Activated CD4-positive, alpha-beta T cell treated with anti-CD3 and anti-CD28 coated beads, Interleukin-2, amount 10 ng/mL, durations not matched to agents 24 days and 14 days (primary cell): ENCODE results near the gene DDX39B. TPM values are rescaled to one million over a fixed set of nuclear protein-coding genes. Genes with fewer than 3 reads are reported as not detected.

Experiments
- DNase-seq: peaks from one replicate; pipeline ENCODE4 v3.0.0; 2022
- H3K27ac Mint-ChIP-seq: one replicate; pipeline ENCODE4 v1.8.0; 2022; ENCODE audit warnings: mild to moderate bottlenecking, mixed read lengths
- H3K27me3 Mint-ChIP-seq: one replicate; pipeline ENCODE4 v1.8.0; 2022; ENCODE audit warnings: mixed read lengths
- H3K36me3 Mint-ChIP-seq: one replicate; pipeline ENCODE4 v1.8.0; 2022; ENCODE audit warnings: low read depth, mild to moderate bottlenecking, mixed read lengths
- H3K4me1 Mint-ChIP-seq: one replicate; pipeline ENCODE4 v1.8.0; 2021; ENCODE audit warnings: mixed read lengths
- H3K4me3 Mint-ChIP-seq: one replicate; pipeline ENCODE4 v1.8.0; 2022; ENCODE audit warnings: mild to moderate bottlenecking, moderate library complexity, mixed read lengths
- H3K9me3 Mint-ChIP-seq: one replicate; pipeline ENCODE4 v1.8.0; 2021; ENCODE audit warnings: mixed read lengths
- intact Hi-C: fragments of 100-400 bp; cut with micrococcal nuclease; formaldehyde crosslinking; loops from one replicate; pipeline ENCODE4 v1.15.1; 2023
- total RNA-seq: library from RNA; stranded (reverse); gene quantifications from 2 replicates; pipeline ENCODE4 v1.2.3, GENCODE V29; 2022

Gene DDX39B
- total RNA-seq, 1 donor from 2014 or later: 720 TPM

DNA sequence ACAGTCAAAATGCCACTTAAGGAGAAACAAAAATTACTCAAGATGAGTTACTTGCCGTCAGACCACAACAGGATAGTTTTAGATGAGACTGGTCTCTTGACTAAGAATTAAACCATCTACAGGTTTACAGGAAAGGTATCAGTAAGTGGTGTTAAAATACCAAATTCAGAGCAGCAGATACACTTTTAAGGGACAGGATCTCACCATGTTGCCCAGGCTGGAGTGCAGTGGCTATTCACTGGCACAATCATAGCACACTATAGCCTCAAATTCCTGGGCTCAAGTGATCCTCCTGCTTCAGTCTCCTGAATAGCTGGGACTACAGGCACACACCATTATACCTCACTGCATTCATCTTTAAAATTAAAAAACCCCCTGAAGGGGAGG is 8.4 kb downstream of the DDX39B start:
- intact Hi-C loops: no loop called here
- DNase-seq: no peak
- Mint-ChIP-seq H3K27me3 (no peaks in the 10 kb centered on the region), H3K4me3 (no peak overlapping the region), H3K9me3 (no peaks in the 10 kb centered on the region), H3K4me1 (peaks cover 28% of the 10 kb centered on the region), H3K27ac (no peak overlapping the region), H3K36me3 (peaks cover 75% of the 10 kb centered on the region)

DNA sequence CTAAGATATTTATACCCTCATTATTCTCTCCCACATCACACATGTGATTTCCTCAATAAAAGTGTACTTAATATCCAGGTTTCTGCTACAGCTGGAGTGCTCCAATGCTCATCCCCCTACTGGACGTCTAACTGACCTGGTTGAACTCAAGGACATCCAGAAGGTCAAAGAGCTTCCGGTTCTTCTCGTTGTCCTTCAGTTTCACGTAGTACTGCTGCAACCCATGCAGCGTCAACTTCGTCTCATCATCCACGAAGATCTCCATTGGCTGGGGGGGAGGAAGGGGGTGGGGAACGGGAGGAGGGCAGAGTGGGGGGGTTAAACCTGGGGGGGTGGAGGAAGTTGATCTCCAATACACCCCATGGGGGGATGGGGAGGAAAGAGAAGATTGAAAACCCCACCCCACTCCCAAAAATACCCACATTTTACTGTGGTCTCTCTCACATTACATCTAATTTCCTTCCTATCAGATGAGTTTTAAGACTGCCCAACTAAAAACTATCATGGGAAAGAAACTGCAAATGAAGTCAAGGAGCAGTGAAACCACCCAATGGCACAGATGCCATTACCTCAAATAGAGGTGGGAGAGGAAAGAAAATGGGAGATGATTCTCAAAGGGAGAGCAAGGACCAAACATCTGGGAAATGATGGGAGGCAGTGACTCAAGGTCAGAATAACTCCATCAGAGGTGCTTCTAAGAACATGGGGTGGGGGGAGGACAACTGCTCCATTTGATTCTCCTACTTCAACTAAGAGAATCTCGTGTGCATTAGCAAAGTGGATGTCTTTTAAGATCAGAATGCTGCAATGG is 9.0 kb downstream of the DDX39B start:
- H3K36me3 Mint-ChIP-seq: peaks cover 71% of the 10 kb centered on the region
- peak overlapping the region; percentile 62 for H3K27ac Mint-ChIP-seq
- H3K27me3 Mint-ChIP-seq: no peaks in the 10 kb centered on the region
- no peak for DNase-seq
- no peak overlapping the region for H3K4me3 Mint-ChIP-seq
- H3K9me3 Mint-ChIP-seq: no peaks in the 10 kb centered on the region
- peaks cover 25% of the 10 kb centered on the region for H3K4me1 Mint-ChIP-seq
- intact Hi-C loops: no loop called here

- intact Hi-C loops: no loop called here
- H3K36me3 Mint-ChIP-seq: peaks cover 67% of the 10 kb centered on the region
- no peaks in the 10 kb centered on the region for H3K27me3 Mint-ChIP-seq
- no peaks in the 10 kb centered on the region for H3K9me3 Mint-ChIP-seq
- H3K4me3 Mint-ChIP-seq: no peak overlapping the region
- no peak for DNase-seq
- H3K27ac Mint-ChIP-seq: no peak overlapping the region
- peaks cover 21% of the 10 kb centered on the region for H3K4me1 Mint-ChIP-seq
Observed at GRCh38 chr6:31531771-31532643, 9.8 kb downstream of the DDX39B start.

- H3K36me3 Mint-ChIP-seq: peaks cover 60% of the 10 kb centered on the region
- peaks cover 17% of the 10 kb centered on the region for H3K4me1 Mint-ChIP-seq
- H3K27me3 Mint-ChIP-seq: no peaks in the 10 kb centered on the region
- no peak overlapping the region for H3K4me3 Mint-ChIP-seq
- no peak overlapping the region for H3K27ac Mint-ChIP-seq
- intact Hi-C loops: no loop called here
- no peak for DNase-seq
- no peaks in the 10 kb centered on the region for H3K9me3 Mint-ChIP-seq
Observed at GRCh38 chr6:31531162-31531561, 10.6 kb downstream of the DDX39B start.

DNA sequence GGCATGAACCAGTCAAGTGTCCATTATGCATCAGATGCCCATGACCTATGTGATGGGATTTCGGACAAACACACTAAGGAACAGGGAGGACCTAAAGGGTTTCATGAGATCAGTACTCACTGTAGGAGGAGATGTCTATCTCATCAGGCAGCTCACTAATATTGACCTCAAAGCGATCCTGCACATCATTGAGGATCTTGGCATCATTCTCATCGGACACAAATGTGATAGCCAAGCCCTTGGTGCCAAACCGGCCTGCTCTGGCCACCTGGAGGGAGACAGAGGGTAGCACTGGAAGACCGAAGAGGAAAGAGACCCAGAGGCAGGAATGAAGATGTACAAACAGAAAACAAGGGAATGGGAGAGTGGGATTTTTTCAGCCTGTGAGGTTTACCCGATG is 11.1 kb downstream of the DDX39B start:
- Mint-ChIP-seq H3K36me3 (peaks cover 55% of the 10 kb centered on the region), H3K27ac (no peak overlapping the region), H3K27me3 (no peaks in the 10 kb centered on the region), H3K4me1 (peaks cover 12% of the 10 kb centered on the region), H3K4me3 (no peak overlapping the region), H3K9me3 (no peaks in the 10 kb centered on the region)
- DNase-seq: no peak
- intact Hi-C loops: no loop called here

- Mint-ChIP-seq H3K4me1 (peaks cover 6% of the 10 kb centered on the region), H3K27ac (no peak overlapping the region), H3K4me3 (no peak overlapping the region), H3K9me3 (no peaks in the 10 kb centered on the region), H3K27me3 (no peaks in the 10 kb centered on the region), H3K36me3 (peaks cover 45% of the 10 kb centered on the region)
- intact Hi-C loops: no loop called here
- no peak for DNase-seq
Observed at GRCh38 chr6:31529329-31530150, 12.3 kb downstream of the DDX39B start.

DNA sequence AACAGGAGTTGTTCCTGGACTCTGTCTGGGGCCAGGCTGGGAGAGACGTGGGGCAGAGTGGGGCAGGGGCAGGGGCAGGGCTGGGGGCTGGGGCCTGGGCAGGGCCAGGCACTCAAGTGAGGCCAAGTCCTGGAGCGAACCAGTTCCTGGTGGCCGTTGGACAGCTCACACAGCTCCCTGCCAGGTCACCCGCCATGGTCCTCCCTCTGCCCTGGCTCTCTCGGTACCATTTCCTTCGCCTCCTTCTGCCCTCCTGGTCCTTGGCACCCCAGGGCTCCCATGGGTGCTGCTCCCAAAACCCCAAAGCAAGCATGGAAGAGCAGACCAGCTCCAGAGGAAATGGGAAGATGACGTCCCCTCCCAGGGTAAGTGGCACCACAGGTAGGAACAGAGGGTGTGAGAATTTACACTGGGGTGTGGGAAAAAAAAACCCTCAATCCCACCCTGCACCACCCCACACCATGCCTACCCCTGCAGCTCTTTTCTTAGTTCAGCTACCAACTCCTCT is 12.9 kb downstream of the DDX39B start, which contains the start of gene MCCD1:
MCCD1 (plus strand) TSS at position 142 of the 508 bp plus-strand sequence; CDS start at position 195, 53 bp downstream.
- H3K27ac Mint-ChIP-seq: no peak within 1 kb of the TSS
- intact Hi-C loops: no loop called here
- DNase-seq: no peak
- H3K4me1 Mint-ChIP-seq: peaks cover 6% of the 10 kb centered on the region
- H3K9me3 Mint-ChIP-seq: no peaks in the 10 kb centered on the region
- no peak within 1 kb of the TSS for H3K4me3 Mint-ChIP-seq
- H3K36me3 Mint-ChIP-seq: peaks cover 38% of the 10 kb centered on the region
- no peaks in the 10 kb centered on the region for H3K27me3 Mint-ChIP-seq

GRCh38 chr6:31528307-31528777 is 13.5 kb downstream of the DDX39B start:
- Mint-ChIP-seq H3K4me3 (no peak overlapping the region), H3K27ac (no peak overlapping the region), H3K27me3 (no peaks in the 10 kb centered on the region), H3K36me3 (peaks cover 34% of the 10 kb centered on the region), H3K4me1 (peaks cover 4% of the 10 kb centered on the region), H3K9me3 (no peaks in the 10 kb centered on the region)
- DNase-seq: no peak
- intact Hi-C loops: no loop called here

DNA sequence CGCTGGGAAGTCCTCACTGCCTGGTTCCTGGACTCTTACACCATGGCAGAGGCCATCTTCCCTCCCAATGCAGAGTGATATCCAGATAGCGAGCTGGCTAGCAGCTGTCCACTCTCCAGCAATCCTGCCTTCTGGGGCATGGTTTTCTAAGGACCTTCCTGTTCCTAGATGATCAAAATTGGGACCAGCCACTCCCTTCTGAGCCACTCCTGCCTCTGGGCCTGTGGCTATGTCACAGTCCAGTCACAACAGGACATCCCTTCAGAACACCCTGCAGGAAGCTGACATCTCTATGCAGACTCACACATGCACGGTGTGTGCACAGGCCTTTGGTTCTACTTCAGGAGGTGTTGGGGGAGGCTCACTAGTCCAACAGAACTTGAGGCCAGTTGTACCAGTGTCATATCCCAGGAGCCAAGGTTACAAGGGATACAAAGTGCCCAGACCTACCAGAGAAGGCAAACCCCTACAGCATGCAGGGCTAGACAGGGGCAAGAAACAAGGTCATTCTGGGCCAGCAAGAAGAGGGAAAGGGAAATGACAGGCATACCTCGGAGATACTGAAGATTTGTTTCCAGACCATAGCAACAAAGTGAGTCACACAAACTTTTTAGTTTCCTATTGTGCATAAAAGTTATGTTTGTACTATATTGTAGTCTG is 15.7 kb downstream of the DDX39B start:
- intact Hi-C loops: no loop called here
- Mint-ChIP-seq H3K36me3 (peaks cover 15% of the 10 kb centered on the region), H3K27me3 (peaks cover 9% of the 10 kb centered on the region), H3K9me3 (no peaks in the 10 kb centered on the region), H3K4me1 (peaks cover 2% of the 10 kb centered on the region), H3K4me3 (no peak overlapping the region), H3K27ac (no peak overlapping the region)
- DNase-seq: no peak

GRCh38 chr6:31525553-31525931 is 16.3 kb downstream of the DDX39B start:
- H3K4me1 Mint-ChIP-seq: no peaks in the 10 kb centered on the region
- peaks cover 11% of the 10 kb centered on the region for H3K27me3 Mint-ChIP-seq
- H3K36me3 Mint-ChIP-seq: peaks cover 10% of the 10 kb centered on the region
- no peaks in the 10 kb centered on the region for H3K9me3 Mint-ChIP-seq
- no peak overlapping the region for H3K4me3 Mint-ChIP-seq
- intact Hi-C loops: no loop called here
- DNase-seq: no peak
- H3K27ac Mint-ChIP-seq: no peak overlapping the region

GRCh38 chr6:31521835-31522234 is 20.0 kb downstream of the DDX39B start:
- Mint-ChIP-seq H3K36me3 (no peaks in the 10 kb centered on the region), H3K4me1 (no peaks in the 10 kb centered on the region), H3K4me3 (no peak overlapping the region), H3K27me3 (peaks cover 26% of the 10 kb centered on the region), H3K9me3 (no peaks in the 10 kb centered on the region), H3K27ac (no peak overlapping the region)
- intact Hi-C loops: no loop called here
- no peak for DNase-seq

DNA sequence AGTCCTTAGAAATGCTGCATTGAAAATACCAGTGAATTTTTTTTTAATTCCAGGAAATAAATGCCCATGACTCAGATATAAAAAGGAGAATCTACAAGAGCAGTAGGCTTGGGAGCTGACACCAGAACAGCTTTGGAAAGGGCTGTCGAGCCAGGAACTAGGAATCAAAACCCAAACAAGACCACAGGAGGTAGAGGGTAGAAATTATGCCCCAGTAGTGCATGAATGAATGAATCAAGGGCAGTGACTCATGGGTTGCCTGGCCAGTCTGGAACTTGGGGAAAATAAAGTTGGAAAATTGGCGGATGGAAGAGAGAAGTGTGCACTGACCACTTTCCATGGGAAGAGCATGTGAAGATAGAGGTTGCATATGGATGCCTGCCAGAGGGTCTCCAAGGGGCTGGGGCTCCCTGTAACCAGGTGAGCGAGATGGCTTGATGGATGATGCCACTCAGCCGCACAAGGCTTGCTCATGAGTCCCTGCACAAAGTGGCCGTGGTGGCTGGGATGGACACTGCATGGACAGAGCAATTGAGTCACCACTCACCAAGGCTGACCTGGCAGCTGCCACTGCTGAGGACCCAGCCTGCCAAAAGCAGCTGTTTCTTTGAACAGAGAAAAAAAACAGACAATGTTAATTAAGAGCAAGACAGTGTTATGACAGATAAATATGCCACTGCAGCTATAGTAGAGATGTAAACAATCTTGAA is 28.2 kb downstream of the DDX39B start:
- no peak overlapping the region for H3K27ac Mint-ChIP-seq
- intact Hi-C loops: no loop called here

More for the DNA sequence above, 28.2 kb downstream of the DDX39B start:
- no peak overlapping the region for H3K4me3 Mint-ChIP-seq
- H3K9me3 Mint-ChIP-seq: no peaks in the 10 kb centered on the region
- no peak for DNase-seq
- peaks cover 7% of the 10 kb centered on the region for H3K27me3 Mint-ChIP-seq
- H3K4me1 Mint-ChIP-seq: peaks cover 3% of the 10 kb centered on the region
- H3K36me3 Mint-ChIP-seq: peaks cover 22% of the 10 kb centered on the region
